Adrenal gland (tissue), 12 donors: Measurements from ENCODE around the gene GRAMD1A. TPM values are rescaled to one million over a fixed set of nuclear protein-coding genes. Genes with fewer than 3 reads are reported as not detected.

ENCODE experiments used
- DNase-seq, 7 donors: peaks; one replicate each; pipeline ENCODE4 v3.0.0-alpha.2; 2019 to 2020
- H3K27ac ChIP-seq, 5 donors: fragments of 200-600 bp; sonication (generic) in 4 of 5; 1 replicate in 3 of 5; 2 replicates in 2 of 5; pipeline versions ENCODE4 v1.5.1 to v1.8.0; 2016 to 2020; ENCODE audit warnings: mild to moderate bottlenecking in 1 of 5
- H3K27me3 ChIP-seq: fragments of 200-600 bp; 2 replicates; pipeline ENCODE4 v1.8.0; 2021
- H3K36me3 ChIP-seq, 2 donors: fragments of 200-600 bp; replicated peaks in 1 of 2; 1 replicate in 1 of 2; 2 replicates in 1 of 2; pipeline versions ENCODE4 v1.5.1 to v1.8.0; 2018 to 2022
- H3K4me1 ChIP-seq, 2 donors: fragments of 200-600 bp; replicated peaks in 1 of 2; 1 replicate in 1 of 2; 2 replicates in 1 of 2; pipeline versions ENCODE4 v1.5.1 to v1.8.0; 2018 to 2021
- H3K4me3 ChIP-seq, 4 donors: fragments of 200-600 bp; sonication (generic) in 3 of 4; one replicate each; pipeline ENCODE4 v1.5.1; 2016 to 2018
- H3K9me3 ChIP-seq, 3 donors: fragments of 200-600 bp; sonication (generic) in 1 of 3; replicated peaks in 1 of 3; 1 replicate in 2 of 3; 2 replicates in 1 of 3; pipeline versions ENCODE4 v1.5.1 to v1.8.0; 2016 to 2021
- CTCF ChIP-seq, 6 experiments: fragments of 450-650 bp in 4 of 6; fragments of 200-600 bp in 2 of 6; sonication (generic) in 1 of 6; IDR thresholded peaks; 1 replicate in 5 of 6; 2 replicates in 1 of 6; pipeline versions ENCODE4 v1.5.1 to v1.8.0; 2016 to 2021; ENCODE audit warnings: antibody characterized with exemption in 6 of 6, mild to moderate bottlenecking in 2 of 6, moderate library complexity in 1 of 6
- POLR2A ChIP-seq, 2 donors: fragments of 450-650 bp; IDR thresholded peaks; one replicate each; pipeline ENCODE4 v1.6.1; 2017; ENCODE audit warnings: antibody characterized with exemption in 2 of 2, mild to moderate bottlenecking in 2 of 2, moderate library complexity in 1 of 2
- WGBS, 4 donors: extraction: QIAGEN DNeasy Blood & Tissue Kit in 2 of 4; methylation state at CpG; one replicate each; pipeline versions ENCODE4 v1.1.5 to v1.1.7; 2013 to 2017; 5-methylcytosine and 5-hydroxymethylcytosine counted together
- intact Hi-C, 2 donors: fragments of 100-400 bp; cut with DNase I; formaldehyde crosslinking; loops; one replicate each; pipeline versions ENCODE4 v1.14.1 to v1.15.0; 2022 to 2023
- polyA plus RNA-seq, 3 donors: library from polyadenylated mRNA; stranded (reverse); fragments of 200-250 nt in 2 of 3; fragments of 350-450 nt in 1 of 3; fragmentation: Illumina TruSeq in 1 of 3; extraction: RNeasy Lipid Tissue Mini Kit (QIAGEN cat#74804) in 1 of 3; gene quantifications; one replicate each; pipeline ENCODE4 v1.2.3, GENCODE V29; 2013 to 2014
- total RNA-seq, 9 donors: library from RNA; depleted of rRNA in 4 of 9; stranded (reverse); fragments of >200 nt in 4 of 9; fragments of 120-200 nt in 1 of 9; fragmentation: NEBNext Ultra II Directional in 1 of 9; extraction: Animal tissue kit (Norgen Biotek cat#: 25700) in 1 of 9; gene quantifications; one replicate each; pipeline versions ENCODE4 v1.1.0 to v1.2.4, GENCODE V29; 2013 to 2023
- donor health status: healthy with polysubstance abuse.
- donor health status: Bipolar disorder and iron deficiency.
- donor health status: DM: yes; HTN: yes; CAD: no.
- donor health status: DM: no; HTN: no; CAD: no.
- donor health status: DM: no; HTN: no; CAD: no.
- donor health status: DM: yes; HTN: yes; CAD: no.

The GRAMD1A gene
- total and polyA plus RNA-seq, 12 donors, result 31.2 to 125 (median 77.2) TPM

GRCh38 chr19:35015270-35015953 is 15.3 kb downstream of the GRAMD1A start:
- intact Hi-C loops, result no loop called here

DNA sequence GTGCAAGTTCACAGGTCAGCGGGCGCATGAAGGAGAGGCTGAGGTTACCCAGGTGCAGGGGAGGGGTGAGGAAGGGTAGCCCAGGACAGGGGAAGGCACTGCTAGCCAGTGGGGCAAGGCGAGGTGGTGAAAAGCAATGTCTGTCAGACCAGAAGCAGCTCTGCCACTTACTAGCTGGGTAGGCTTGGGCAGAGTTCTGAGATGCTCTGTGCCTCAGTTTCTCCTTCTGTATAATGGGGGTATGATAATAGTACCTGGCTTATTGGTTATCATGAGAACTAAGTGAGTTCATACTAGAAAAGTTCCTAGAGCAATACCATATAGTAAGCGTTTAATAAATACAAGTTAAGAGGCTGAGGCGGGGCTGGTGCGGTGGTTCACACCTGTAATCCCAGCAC is 15.8 kb downstream of the GRAMD1A start:
- intact Hi-C loops, result no loop called here
- peaks cover 0 to 85% of the 10 kb centered on the region in 2 donors for H3K36me3 ChIP-seq
- no peak overlapping the region for H3K4me3 ChIP-seq
- peaks cover 0 to 14% of the 10 kb centered on the region in 2 donors for H3K4me1 ChIP-seq
- H3K9me3 ChIP-seq, result no peaks in the 10 kb centered on the region
- WGBS, 4 donors, result 88 to 100% (median 93%) methylated on average over 4 to 6 of the region's 6 CpGs
- H3K27ac ChIP-seq, result no peak overlapping the region
- no peak for TF ChIP-seq POLR2A (IDR thresholded peaks at IDR 0.05)
- no peak for TF ChIP-seq CTCF (IDR thresholded peaks at IDR 0.05)
- H3K27me3 ChIP-seq, result no peaks in the 10 kb centered on the region
- DNase-seq, result no peak

More at GRCh38 chr19:35015270-35015953, 15.3 kb downstream of the GRAMD1A start:
- peak in 3 of 7 donors; percentile 53 to 76 (median 54) for DNase-seq
- TF ChIP-seq POLR2A (IDR thresholded peaks at IDR 0.05) (no peak), CTCF (IDR thresholded peaks at IDR 0.05) (no peak)
- Histone ChIP-seq H3K36me3 (peaks cover 0 to 85% of the 10 kb centered on the region in 2 donors), H3K4me1 (peaks cover 0 to 14% of the 10 kb centered on the region in 2 donors), H3K9me3 (no peaks in the 10 kb centered on the region), H3K4me3 (no peak overlapping the region), H3K27ac (peak overlapping the region in 2 of 5 donors; percentile 2 to 35), H3K27me3 (no peaks in the 10 kb centered on the region)
- WGBS, 4 donors, result 62 to 86% (median 79%) methylated on average over 4 to 16 of the region's 16 CpGs

- H3K9me3 ChIP-seq, result no peaks in the 10 kb centered on the region
- H3K36me3 ChIP-seq, result peaks cover 0 to 85% of the 10 kb centered on the region in 2 donors
- intact Hi-C loops, result no loop called here
- H3K4me1 ChIP-seq, result peaks cover 0 to 10% of the 10 kb centered on the region in 2 donors
- DNase-seq, result peak in 1 of 7 donors; percentile 43
- peak overlapping the region in 1 of 5 donors; percentile 19 for H3K27ac ChIP-seq
- TF ChIP-seq POLR2A (IDR thresholded peaks at IDR 0.05), result no peak
- H3K4me3 ChIP-seq, result no peak overlapping the region
- 68 to 90% (median 75%) methylated on average over 3 of the region's 3 CpGs for whole genome bisulfite sequencing, 4 donors
- H3K27me3 ChIP-seq, result no peaks in the 10 kb centered on the region
Observed at GRCh38 chr19:35017507-35017906, 17.4 kb downstream of the GRAMD1A start.

- intact Hi-C loops, result no loop called here
- TF ChIP-seq CTCF (IDR thresholded peaks at IDR 0.05), result no peak
- no peak for TF ChIP-seq POLR2A (IDR thresholded peaks at IDR 0.05)
- H3K27me3 ChIP-seq, result no peaks in the 10 kb centered on the region
Observed at GRCh38 chr19:35018379-35018778, 18.3 kb downstream of the GRAMD1A start.

GRCh38 chr19:35019144-35019543 is 19.0 kb downstream of the GRAMD1A start:
- intact Hi-C loops, result no loop called here
- TF ChIP-seq POLR2A (IDR thresholded peaks at IDR 0.05) (no peak), CTCF (IDR thresholded peaks at IDR 0.05) (no peak)
- H3K4me3 ChIP-seq, result no peak overlapping the region
- peaks cover 0 to 95% of the 10 kb centered on the region in 2 donors for H3K36me3 ChIP-seq
- no peak for DNase-seq
- H3K9me3 ChIP-seq, result no peaks in the 10 kb centered on the region
- H3K27me3 ChIP-seq, result no peaks in the 10 kb centered on the region
- H3K4me1 ChIP-seq, result no peaks in the 10 kb centered on the region
- no peak overlapping the region for H3K27ac ChIP-seq
- 93 to 97% (median 95%) methylated on average over 5 to 22 of the region's 22 CpGs for WGBS, 4 donors

More at GRCh38 chr19:35018379-35018778, 18.3 kb downstream of the GRAMD1A start:
- no peak for DNase-seq
- Histone ChIP-seq H3K9me3 (no peaks in the 10 kb centered on the region), H3K4me3 (no peak overlapping the region), H3K36me3 (peaks cover 0 to 92% of the 10 kb centered on the region in 2 donors), H3K4me1 (peaks cover 0 to 1% of the 10 kb centered on the region in 2 donors), H3K27ac (no peak overlapping the region)
- WGBS, 4 donors, result 92 to 96% (median 95%) methylated on average over 4 of the region's 4 CpGs
